Right lobe of liver (tissue), 6 donors: ENCODE data around the gene SRC. TPM values are rescaled to one million over a fixed set of nuclear protein-coding genes. Genes with fewer than 3 reads are reported as not detected.
A peak's percentile ranks its signal among the peaks of the same experiment; 100 is the strongest.

Experiments used
- ATAC-seq, 4 donors: fragments of 200-7000 bp; cut with Tn5 transposase; one replicate each; pipeline ENCODE4 v1.9.1; 2020; ENCODE audit warnings: mild to moderate bottlenecking in 4 of 4, moderate library complexity in 4 of 4
- DNase-seq, 3 donors: peaks; one replicate each; pipeline ENCODE4 v3.0.0-alpha.2; 2020
- H3K27ac ChIP-seq, 3 donors: fragments of 200-600 bp; one replicate each; pipeline ENCODE4 v1.8.0; 2022
- H3K27me3 ChIP-seq, 2 donors: fragments of 200-600 bp; one replicate each; pipeline ENCODE4 v1.8.0; 2022
- H3K36me3 ChIP-seq, 4 donors: fragments of 200-600 bp; sonication (generic) in 1 of 4; one replicate each; pipeline versions ENCODE4 v1.5.1 to v1.8.0; 2017 to 2022; ENCODE audit warnings: control low read depth in 1 of 4
- H3K4me1 ChIP-seq, 4 donors: fragments of 200-600 bp; sonication (generic) in 1 of 4; one replicate each; pipeline versions ENCODE4 v1.5.1 to v1.8.0; 2017 to 2022; ENCODE audit warnings: control low read depth in 1 of 4
- H3K4me3 ChIP-seq, 3 donors: fragments of 200-600 bp; one replicate each; pipeline ENCODE4 v1.8.0; 2022
- H3K9me3 ChIP-seq, 4 donors: fragments of 200-600 bp; sonication (generic) in 1 of 4; one replicate each; pipeline versions ENCODE4 v1.5.1 to v1.8.0; 2017 to 2022; ENCODE audit warnings: control low read depth in 1 of 4
- CTCF ChIP-seq, 4 donors: fragments of 200-600 bp in 3 of 4; fragments of 450-650 bp in 1 of 4; IDR thresholded peaks; one replicate each; pipeline versions ENCODE4 v1.5.1 to v1.8.0; 2016 to 2022; ENCODE audit warnings: antibody characterized with exemption in 4 of 4, mild to moderate bottlenecking in 2 of 4
- POLR2A ChIP-seq: fragments of 450-650 bp; IDR thresholded peaks from one replicate; pipeline ENCODE4 v1.6.1; 2017; ENCODE audit warnings: antibody characterized with exemption, mild to moderate bottlenecking
- WGBS: methylation state at CpG from one replicate; pipeline ENCODE4 v1.1.6; 2018; ENCODE audit warnings: low coverage, low lambda C conversion rate; ENCODE audit not compliant: insufficient coverage; ENCODE audit errors: missing lambda C conversion rate; 5-methylcytosine and 5-hydroxymethylcytosine counted together
- intact Hi-C, 2 donors: fragments of 100-400 bp; cut with DNase I; formaldehyde crosslinking; loops; one replicate each; pipeline versions ENCODE4 v1.11.2 to v1.14.1; 2022
- total RNA-seq, 6 experiments: library from RNA; depleted of rRNA in 2 of 6; stranded (reverse); fragments of >200 nt in 2 of 6; fragmentation: NEBNext Ultra II Directional in 3 of 6; extraction: Animal tissue kit (Norgen Biotek cat#: 25700) in 3 of 6; gene quantifications; one replicate each; pipeline versions ENCODE4 v1.1.0 to v1.2.4, GENCODE V29; 2016 to 2023
- donor health status: DM: no; HTN: yes; CAD: no.
- donor health status: DM: no; HTN: no; CAD: no.
- donor health status: DM: no; HTN: no; CAD: no.
- donor health status: DM: no; HTN: yes; CAD: no.
- donor health status: DM: no; HTN: yes; CAD: no.

The SRC gene
- total RNA-seq, 6 experiments from 2014 or later = 3.1 to 17.3 (median 11.2) TPM

- intact Hi-C loops = no loop called here
- ATAC-seq (no peak), DNase-seq (no peak)
- Histone ChIP-seq H3K27me3 (no peaks in the 10 kb centered on the region), H3K4me1 (no peaks in the 10 kb centered on the region), H3K36me3 (no peaks in the 10 kb centered on the region), H3K4me3 (no peak overlapping the region), H3K27ac (no peak overlapping the region), H3K9me3 (no peaks in the 10 kb centered on the region)
- 94% methylated on average over 3 of the region's 8 CpGs for WGBS
- TF ChIP-seq CTCF (IDR thresholded peaks at IDR 0.05) (no peak), POLR2A (no peak)
Measured at GRCh38 chr20:37313546-37314091, 32.3 kb upstream of the SRC start.

- TF ChIP-seq CTCF (IDR thresholded peaks at IDR 0.05) (no peak), POLR2A (no peak)
- ATAC-seq (no peak), DNase-seq (no peak)
- intact Hi-C loops = no loop called here
- Histone ChIP-seq H3K27me3 (no peaks in the 10 kb centered on the region), H3K27ac (peak overlapping the region in 1 of 3 donors; percentile 36), H3K4me1 (no peaks in the 10 kb centered on the region), H3K36me3 (no peaks in the 10 kb centered on the region), H3K4me3 (no peak overlapping the region), H3K9me3 (no peaks in the 10 kb centered on the region)
- 88% methylated on average over 2 of the region's 4 CpGs for WGBS
Measured at GRCh38 chr20:37314099-37314498, 31.8 kb upstream of the SRC start.

GRCh38 chr20:37314617-37315016, 31.3 kb upstream of the SRC start:
- Histone ChIP-seq H3K36me3 (no peaks in the 10 kb centered on the region), H3K4me3 (no peak overlapping the region), H3K27ac (peak overlapping the region in 1 of 3 donors; percentile 36), H3K4me1 (no peaks in the 10 kb centered on the region), H3K27me3 (no peaks in the 10 kb centered on the region), H3K9me3 (no peaks in the 10 kb centered on the region)
- intact Hi-C loops = no loop called here
- 74% methylated on average over 4 of the region's 7 CpGs for WGBS
- TF ChIP-seq POLR2A (no peak), CTCF (IDR thresholded peaks at IDR 0.05) (no peak)
- ATAC-seq (no peak), DNase-seq (no peak)

- TF ChIP-seq CTCF (IDR thresholded peaks at IDR 0.05) = no peak
- TF ChIP-seq POLR2A = no peak
- Histone ChIP-seq H3K27ac (peak overlapping the region in 1 of 3 donors; percentile 36), H3K4me1 (no peaks in the 10 kb centered on the region), H3K9me3 (no peaks in the 10 kb centered on the region), H3K36me3 (no peaks in the 10 kb centered on the region), H3K4me3 (no peak overlapping the region), H3K27me3 (no peaks in the 10 kb centered on the region)
- no peak for DNase-seq
- WGBS = 65% methylated on average over 5 of the region's 12 CpGs
- intact Hi-C loops = no loop called here
- peak; percentile 28 to 58 (median 55) for ATAC-seq
Measured at GRCh38 chr20:37315021-37315451, 30.9 kb upstream of the SRC start.
